Activated CD4-positive, alpha-beta T cell treated with anti-CD3 and anti-CD28 coated beads for 48 hours (primary cell): ENCODE data around the gene FAM124A.

ENCODE experiments used
- DNase-seq: peaks from one replicate; pipeline ENCODE4 v3.0.0-alpha.2; 2020

The FAM124A gene

GRCh38 chr13:51222037-51222685 lies at the start of gene FAM124A:
TSS of gene FAM124A (plus strand) at chr13:51222398. CDS start at chr13:51222502, 104 bp downstream.
- DNase-seq, result peak; percentile 61

- no peak for DNase-seq
Observed at GRCh38 chr13:51175021-51175420, 47.2 kb upstream of the FAM124A start.

- no peak for DNase-seq
Observed at GRCh38 chr13:51175639-51176038, 46.6 kb upstream of the FAM124A start.

GRCh38 chr13:51177188-51177587 lies 45.0 kb upstream of the FAM124A start:
- DNase-seq, result no peak

- no peak for DNase-seq
Observed at GRCh38 chr13:51178456-51179074, 43.6 kb upstream of the FAM124A start.

- DNase-seq, result no peak
Observed at GRCh38 chr13:51179432-51179971, 42.7 kb upstream of the FAM124A start.

GRCh38 chr13:51180853-51181511 lies 41.2 kb upstream of the FAM124A start:
- DNase-seq, result no peak

- DNase-seq, result no peak
Observed at GRCh38 chr13:51181786-51182383, 40.3 kb upstream of the FAM124A start.

GRCh38 chr13:51191743-51192142 lies 30.5 kb upstream of the FAM124A start:
- DNase-seq, result no peak

GRCh38 chr13:51192348-51192747 lies 29.9 kb upstream of the FAM124A start:
- DNase-seq, result no peak

- DNase-seq, result no peak
Observed at GRCh38 chr13:51193387-51193786, 28.8 kb upstream of the FAM124A start.

- DNase-seq, result no peak
Observed at GRCh38 chr13:51194942-51195341, 27.3 kb upstream of the FAM124A start.

- no peak for DNase-seq
Observed at GRCh38 chr13:51201886-51202285, 20.3 kb upstream of the FAM124A start.

GRCh38 chr13:51202477-51203046 lies 19.6 kb upstream of the FAM124A start:
- no peak for DNase-seq

- DNase-seq, result no peak
Observed at GRCh38 chr13:51206584-51206983, 15.6 kb upstream of the FAM124A start.

GRCh38 chr13:51207881-51208280 lies 14.3 kb upstream of the FAM124A start:
- DNase-seq, result no peak

- no peak for DNase-seq
Observed at GRCh38 chr13:51208716-51209115, 13.5 kb upstream of the FAM124A start.

- no peak for DNase-seq
Observed at GRCh38 chr13:51211910-51212309, 10.3 kb upstream of the FAM124A start.

GRCh38 chr13:51212758-51213157 lies 9.4 kb upstream of the FAM124A start:
- no peak for DNase-seq

- DNase-seq, result no peak
Observed at GRCh38 chr13:51213173-51213728, 8.9 kb upstream of the FAM124A start.

- DNase-seq, result no peak
Observed at GRCh38 chr13:51218626-51219025, 3.6 kb upstream of the FAM124A start.

- DNase-seq, result no peak
Observed at GRCh38 chr13:51220706-51221105, 1.5 kb upstream of the FAM124A start.

GRCh38 chr13:51221108-51221507 lies 1.1 kb upstream of the FAM124A start:
- no peak for DNase-seq
